HL-60 (cell line): ENCODE results near the gene DNAAF9.

ENCODE experiments used
- DNase-seq, 2 experiments: peaks; one replicate each; pipeline ENCODE4 v3.0.0-alpha.2; 2010 to 2020; ENCODE audit warnings: low read depth in 1 of 2, low spot score in 1 of 2
- H3K27ac ChIP-seq: fragments of 250-450 bp; sonication (Bioruptor Pico); replicated peaks from 2 replicates; pipeline ENCODE4 v1.5.1; 2020; ENCODE audit warnings: mild to moderate bottlenecking, moderate library complexity
- H3K27me3 ChIP-seq: fragments of 250-450 bp; sonication (Bioruptor Pico); 2 replicates; pipeline ENCODE4 v1.5.1; 2021; ENCODE audit warnings: mild to moderate bottlenecking, moderate library complexity; ENCODE audit not compliant: insufficient read depth, poor library complexity, severe bottlenecking
- H3K4me3 ChIP-seq: replicated peaks from 2 replicates; pipeline ENCODE4 v1.5.1; 2011; ENCODE audit warnings: mild to moderate bottlenecking, control low read depth, low read length; ENCODE audit not compliant: insufficient read depth
- CTCF ChIP-seq: IDR thresholded peaks from one replicate; pipeline ENCODE4 v1.5.1; 2011; ENCODE audit warnings: low read length, control low read depth, inconsistent platforms; ENCODE audit not compliant: insufficient read depth
- GABPA ChIP-seq: IDR thresholded peaks from 2 replicates; pipeline ENCODE4 v1.6.1; 2012; ENCODE audit warnings: low read depth
- POLR2AphosphoS5 ChIP-seq: IDR thresholded peaks from 2 replicates; pipeline ENCODE4 v1.6.1; 2012; ENCODE audit warnings: low read depth
- REST ChIP-seq: IDR thresholded peaks from 2 replicates; pipeline ENCODE4 v1.6.1; 2012; ENCODE audit warnings: low read depth; ENCODE audit not compliant: insufficient replicate concordance
- SPI1 ChIP-seq: IDR thresholded peaks from 2 replicates; pipeline ENCODE4 v1.6.1; 2012; ENCODE audit warnings: low read depth, mild to moderate bottlenecking, borderline replicate concordance

Gene DNAAF9

GRCh38 chr20:3398681-3399252 lies 8.7 kb downstream of the DNAAF9 start:
- no peak for DNase-seq
- TF ChIP-seq REST (no peak), POLR2AphosphoS5 (no peak), GABPA (no peak), SPI1 (no peak), CTCF (no peak)
- no peak overlapping the region for H3K27ac ChIP-seq
- H3K27me3 ChIP-seq = no peaks in the 10 kb centered on the region
- H3K4me3 ChIP-seq = no peak overlapping the region

- TF ChIP-seq POLR2AphosphoS5 (no peak), REST (no peak), GABPA (no peak), CTCF (no peak), SPI1 (no peak)
- Histone ChIP-seq H3K4me3 (no peak overlapping the region), H3K27me3 (no peaks in the 10 kb centered on the region), H3K27ac (no peak overlapping the region)
- no peak for DNase-seq
These were observed 11.0 kb downstream of the DNAAF9 start for GRCh38 chr20:3396492-3396891.

- Histone ChIP-seq H3K4me3 (no peak overlapping the region), H3K27ac (no peak overlapping the region), H3K27me3 (no peaks in the 10 kb centered on the region)
- DNase-seq = no peak
- TF ChIP-seq SPI1 (no peak), CTCF (no peak), GABPA (no peak), POLR2AphosphoS5 (no peak), REST (no peak)
These were observed 14.7 kb downstream of the DNAAF9 start for GRCh38 chr20:3392756-3393155.
